Measurements from ENCODE around the gene DBF4.

DNA sequence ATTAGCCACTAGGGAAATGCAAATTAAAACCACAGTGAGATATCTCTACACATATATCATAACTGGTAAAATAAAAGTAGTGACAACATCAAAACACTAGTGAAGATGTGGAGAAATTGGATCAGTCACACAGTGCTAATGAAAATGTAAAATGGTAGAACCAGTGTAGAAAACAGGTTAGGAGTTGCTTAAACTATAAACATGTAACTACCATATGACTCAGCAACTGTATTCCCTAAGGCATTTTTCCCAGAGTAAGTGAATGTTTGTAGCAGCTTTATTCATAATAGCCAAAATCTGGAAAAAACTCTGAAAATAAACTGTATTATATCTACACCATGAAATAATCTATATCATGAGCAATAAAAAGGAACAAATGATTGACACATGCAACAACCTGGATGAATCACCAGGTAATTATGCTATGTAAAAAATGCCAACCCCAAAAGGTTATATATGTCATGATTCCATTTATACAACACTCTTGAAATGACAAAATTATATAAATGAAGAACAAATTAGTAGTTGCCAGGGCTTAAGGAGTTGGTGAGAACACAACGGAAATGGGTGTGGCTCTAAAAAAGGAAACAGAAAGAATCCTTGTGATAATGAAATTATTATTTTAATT lies 22.9 kb upstream of the DBF4 start:
- TF ChIP-seq, protein P1, sequence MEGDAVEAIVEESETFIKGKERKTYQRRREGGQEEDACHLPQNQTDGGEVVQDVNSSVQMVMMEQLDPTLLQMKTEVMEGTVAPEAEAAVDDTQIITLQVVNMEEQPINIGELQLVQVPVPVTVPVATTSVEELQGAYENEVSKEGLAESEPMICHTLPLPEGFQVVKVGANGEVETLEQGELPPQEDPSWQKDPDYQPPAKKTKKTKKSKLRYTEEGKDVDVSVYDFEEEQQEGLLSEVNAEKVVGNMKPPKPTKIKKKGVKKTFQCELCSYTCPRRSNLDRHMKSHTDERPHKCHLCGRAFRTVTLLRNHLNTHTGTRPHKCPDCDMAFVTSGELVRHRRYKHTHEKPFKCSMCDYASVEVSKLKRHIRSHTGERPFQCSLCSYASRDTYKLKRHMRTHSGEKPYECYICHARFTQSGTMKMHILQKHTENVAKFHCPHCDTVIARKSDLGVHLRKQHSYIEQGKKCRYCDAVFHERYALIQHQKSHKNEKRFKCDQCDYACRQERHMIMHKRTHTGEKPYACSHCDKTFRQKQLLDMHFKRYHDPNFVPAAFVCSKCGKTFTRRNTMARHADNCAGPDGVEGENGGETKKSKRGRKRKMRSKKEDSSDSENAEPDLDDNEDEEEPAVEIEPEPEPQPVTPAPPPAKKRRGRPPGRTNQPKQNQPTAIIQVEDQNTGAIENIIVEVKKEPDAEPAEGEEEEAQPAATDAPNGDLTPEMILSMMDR (IDR thresholded peaks at IDR 0.05) = no peak
- TF ChIP-seq POLR2A (IDR thresholded peaks at IDR 0.05) = no peak
